OCI-LY1 (cell line): ENCODE results near the gene TESMIN.

Experiments used
- H2AFZ ChIP-seq: fragments of 200-600 bp; sonication (generic), shearing (Covaris generic); 2 replicates; pipeline ENCODE4 v1.6.0; 2014; ENCODE audit warnings: antibody characterized with exemption, mild to moderate bottlenecking, low read length
- H3F3A ChIP-seq: fragments of 200-600 bp; sonication (generic), shearing (Covaris generic); 2 replicates; pipeline ENCODE4 v1.6.0; 2014; ENCODE audit warnings: mild to moderate bottlenecking, antibody characterized with exemption, low read length, moderate library complexity; ENCODE audit not compliant: insufficient read depth
- H3K27ac ChIP-seq: fragments of 200-600 bp; sonication (generic); 2 replicates; pipeline ENCODE4 v1.5.1; 2014; ENCODE audit warnings: low read length, mixed run types, mild to moderate bottlenecking, low read depth; ENCODE audit not compliant: poor library complexity, severe bottlenecking
- H3K27me3 ChIP-seq: fragments of 200-600 bp; sonication (generic); 2 replicates; pipeline ENCODE4 v1.6.0; 2014; ENCODE audit warnings: antibody characterized with exemption, mild to moderate bottlenecking, low read length, moderate library complexity; ENCODE audit not compliant: insufficient read depth
- H3K36me3 ChIP-seq: fragments of 200-600 bp; sonication (generic); 2 replicates; pipeline ENCODE4 v1.6.1; 2014; ENCODE audit warnings: mild to moderate bottlenecking, antibody characterized with exemption, low read length, moderate library complexity, mixed read lengths; ENCODE audit not compliant: insufficient read depth
- H3K4me1 ChIP-seq: fragments of 200-600 bp; sonication (generic); 2 replicates; pipeline ENCODE4 v1.5.1; 2014; ENCODE audit warnings: mild to moderate bottlenecking, low read length, moderate library complexity; ENCODE audit not compliant: insufficient read depth, severe bottlenecking
- H3K4me2 ChIP-seq: fragments of 200-600 bp; sonication (generic), shearing (Covaris generic); 2 replicates; pipeline ENCODE4 v1.6.1; 2014; ENCODE audit warnings: low read length
- H3K4me3 ChIP-seq: fragments of 200-600 bp; sonication (generic); 2 replicates; pipeline ENCODE4 v1.5.1; 2014; ENCODE audit warnings: low read length, low read depth, mild to moderate bottlenecking, mixed read lengths; ENCODE audit not compliant: poor library complexity, severe bottlenecking
- H3K79me2 ChIP-seq: fragments of 200-600 bp; shearing (Covaris generic); 2 replicates; pipeline ENCODE4 v1.6.1; 2016; ENCODE audit warnings: mixed run types, low read length, mixed read lengths; ENCODE audit not compliant: insufficient read depth
- H3K9ac ChIP-seq: fragments of 200-600 bp; sonication (generic), shearing (Covaris generic); 2 replicates; pipeline ENCODE4 v1.6.1; 2014; ENCODE audit warnings: mild to moderate bottlenecking, low read length, mixed read lengths
- H3K9me2 ChIP-seq: fragments of 200-600 bp; sonication (generic), shearing (Covaris generic); 2 replicates; pipeline ENCODE4 v1.6.1; 2014; ENCODE audit warnings: low read depth, mild to moderate bottlenecking, low read length, mixed read lengths
- H3K9me3 ChIP-seq: fragments of 200-600 bp; shearing (Covaris generic); 2 replicates; pipeline ENCODE4 v1.6.1; 2014; ENCODE audit warnings: low read length, mixed read lengths
- H4K20me1 ChIP-seq: fragments of 200-600 bp; sonication (generic), shearing (Covaris generic); 2 replicates; pipeline ENCODE4 v1.6.0; 2016; ENCODE audit warnings: mild to moderate bottlenecking, low read length; ENCODE audit not compliant: insufficient read depth
- CTCF ChIP-seq: fragments of 200-600 bp; sonication (generic), shearing (Covaris generic); IDR thresholded peaks from 2 replicates; pipeline ENCODE4 v1.5.1; 2017; ENCODE audit warnings: mild to moderate bottlenecking, antibody characterized with exemption, low read length, moderate library complexity, mixed read lengths
- EZH2 ChIP-seq: fragments of 200-600 bp; sonication (generic), shearing (Covaris generic); IDR thresholded peaks from 2 replicates; pipeline ENCODE4 v1.8.0; 2017; ENCODE audit warnings: borderline replicate concordance, mixed run types, mild to moderate bottlenecking, antibody characterized with exemption, low read length, moderate library complexity, mixed read lengths

Gene TESMIN

GRCh38 chr11:68670208-68670992, 80.9 kb downstream of the TESMIN start:
- H3F3A ChIP-seq = 0 out of 2 replicates have a peak, but pooled peaks cover 4% of the 10 kb centered on the region
- no peak overlapping the region for H3K9ac ChIP-seq
- H3K79me2 ChIP-seq = no peaks in the 10 kb centered on the region
- H4K20me1 ChIP-seq = no peaks in the 10 kb centered on the region
- no peak overlapping the region for H3K4me2 ChIP-seq
- no peaks in the 10 kb centered on the region for H3K9me3 ChIP-seq
- H2AFZ ChIP-seq = no peak overlapping the region
- TF ChIP-seq CTCF = no peak
- no peak for TF ChIP-seq EZH2
- no peak overlapping the region for H3K4me3 ChIP-seq
- H3K9me2 ChIP-seq = no peaks in the 10 kb centered on the region
- H3K27me3 ChIP-seq = peaks cover 8% of the 10 kb centered on the region; the same call in 1 of the 2 replicates
- no peaks in the 10 kb centered on the region for H3K36me3 ChIP-seq
- H3K27ac ChIP-seq = no peak overlapping the region
- no peaks in the 10 kb centered on the region for H3K4me1 ChIP-seq

- H3K9ac ChIP-seq = no peak overlapping the region
- no peaks in the 10 kb centered on the region for H3K9me2 ChIP-seq
- H3K27me3 ChIP-seq = peaks cover 8% of the 10 kb centered on the region; the same call in 1 of the 2 replicates
- no peaks in the 10 kb centered on the region for H3K4me1 ChIP-seq
- no peaks in the 10 kb centered on the region for H4K20me1 ChIP-seq
- H3K79me2 ChIP-seq = no peaks in the 10 kb centered on the region
- H3K27ac ChIP-seq = no peak overlapping the region
- H3K4me2 ChIP-seq = no peak overlapping the region
- no peak overlapping the region for H3K4me3 ChIP-seq
- 0 out of 2 replicates have a peak, but pooled peaks cover 4% of the 10 kb centered on the region for H3F3A ChIP-seq
- H3K9me3 ChIP-seq = no peaks in the 10 kb centered on the region
- no peak overlapping the region for H2AFZ ChIP-seq
- no peaks in the 10 kb centered on the region for H3K36me3 ChIP-seq
- TF ChIP-seq CTCF = no peak
- TF ChIP-seq EZH2 = no peak
Observed at GRCh38 chr11:68669301-68670090, 81.8 kb downstream of the TESMIN start.

GRCh38 chr11:68667511-68668500, 83.5 kb downstream of the TESMIN start:
- no peak overlapping the region for H3K9ac ChIP-seq

More at GRCh38 chr11:68667511-68668500, 83.5 kb downstream of the TESMIN start:
- no peaks in the 10 kb centered on the region for H3K9me2 ChIP-seq
- H3K4me1 ChIP-seq = no peaks in the 10 kb centered on the region
- TF ChIP-seq EZH2 (no peak), CTCF (no peak)
- no peaks in the 10 kb centered on the region for H4K20me1 ChIP-seq
- H3K27me3 ChIP-seq = no peaks in the 10 kb centered on the region
- no peak overlapping the region for H3K4me3 ChIP-seq
- H3F3A ChIP-seq = 0 out of 2 replicates have a peak, but pooled peaks cover 4% of the 10 kb centered on the region
- H2AFZ ChIP-seq = no peak overlapping the region
- no peaks in the 10 kb centered on the region for H3K9me3 ChIP-seq
- no peaks in the 10 kb centered on the region for H3K79me2 ChIP-seq
- no peak overlapping the region for H3K27ac ChIP-seq
- H3K36me3 ChIP-seq = no peaks in the 10 kb centered on the region
- H3K4me2 ChIP-seq = no peak overlapping the region
